Measurements from ENCODE around the gene ERI3.

DNA sequence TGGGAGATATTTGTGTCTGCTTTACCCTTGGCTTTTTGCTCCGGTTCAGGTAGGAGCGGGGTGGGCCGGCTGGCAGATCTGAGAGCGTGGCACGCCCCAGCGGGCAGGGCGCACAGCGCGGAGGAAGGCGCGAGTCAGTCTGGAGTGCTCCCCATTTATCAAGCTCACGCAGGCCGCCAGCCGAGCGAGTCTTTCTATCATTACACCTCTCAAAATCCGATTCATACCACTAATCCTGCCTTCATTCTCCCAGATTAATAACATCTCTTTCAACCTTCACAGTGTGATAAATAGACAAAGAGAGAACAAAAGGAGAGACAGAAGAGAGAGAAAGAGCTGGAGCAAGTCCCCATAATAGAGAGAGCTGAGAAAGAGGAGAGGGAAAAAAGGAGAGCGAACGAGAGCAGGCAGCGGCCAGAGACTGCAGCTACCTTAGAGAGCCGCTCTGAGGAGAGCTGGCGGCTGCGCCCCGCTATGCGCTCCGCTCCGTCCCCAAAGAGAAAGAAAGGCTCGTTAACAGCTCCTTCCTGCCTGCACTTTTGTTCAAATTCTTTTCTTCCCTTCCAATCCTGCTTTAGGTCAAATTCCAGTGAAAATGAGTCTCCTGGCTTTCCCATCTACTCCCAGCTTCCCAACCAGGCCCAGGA, 93.8 kb downstream of the ERI3 start:
- TF ChIP-seq, protein P1, sequence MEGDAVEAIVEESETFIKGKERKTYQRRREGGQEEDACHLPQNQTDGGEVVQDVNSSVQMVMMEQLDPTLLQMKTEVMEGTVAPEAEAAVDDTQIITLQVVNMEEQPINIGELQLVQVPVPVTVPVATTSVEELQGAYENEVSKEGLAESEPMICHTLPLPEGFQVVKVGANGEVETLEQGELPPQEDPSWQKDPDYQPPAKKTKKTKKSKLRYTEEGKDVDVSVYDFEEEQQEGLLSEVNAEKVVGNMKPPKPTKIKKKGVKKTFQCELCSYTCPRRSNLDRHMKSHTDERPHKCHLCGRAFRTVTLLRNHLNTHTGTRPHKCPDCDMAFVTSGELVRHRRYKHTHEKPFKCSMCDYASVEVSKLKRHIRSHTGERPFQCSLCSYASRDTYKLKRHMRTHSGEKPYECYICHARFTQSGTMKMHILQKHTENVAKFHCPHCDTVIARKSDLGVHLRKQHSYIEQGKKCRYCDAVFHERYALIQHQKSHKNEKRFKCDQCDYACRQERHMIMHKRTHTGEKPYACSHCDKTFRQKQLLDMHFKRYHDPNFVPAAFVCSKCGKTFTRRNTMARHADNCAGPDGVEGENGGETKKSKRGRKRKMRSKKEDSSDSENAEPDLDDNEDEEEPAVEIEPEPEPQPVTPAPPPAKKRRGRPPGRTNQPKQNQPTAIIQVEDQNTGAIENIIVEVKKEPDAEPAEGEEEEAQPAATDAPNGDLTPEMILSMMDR (conservative IDR thresholded peaks at IDR 0.05; ENCODE audit: low read depth, low read length): no peak
- TF ChIP-seq POLR2A (IDR thresholded peaks at IDR 0.05; ENCODE audit: low read depth, low read length) (no peak), RFX5 (IDR thresholded peaks at IDR 0.05; ENCODE audit: low read depth, low read length) (no peak), MXI1 (IDR thresholded peaks at IDR 0.05; ENCODE audit: borderline replicate concordance, low read depth, low read length) (no peak), RAD21 (IDR thresholded peaks at IDR 0.05; ENCODE audit: low read length) (no peak), BHLHE40 (IDR thresholded peaks at IDR 0.05; ENCODE audit: low read depth, low read length) (no peak)
- TF ChIP-seq, protein P2, sequence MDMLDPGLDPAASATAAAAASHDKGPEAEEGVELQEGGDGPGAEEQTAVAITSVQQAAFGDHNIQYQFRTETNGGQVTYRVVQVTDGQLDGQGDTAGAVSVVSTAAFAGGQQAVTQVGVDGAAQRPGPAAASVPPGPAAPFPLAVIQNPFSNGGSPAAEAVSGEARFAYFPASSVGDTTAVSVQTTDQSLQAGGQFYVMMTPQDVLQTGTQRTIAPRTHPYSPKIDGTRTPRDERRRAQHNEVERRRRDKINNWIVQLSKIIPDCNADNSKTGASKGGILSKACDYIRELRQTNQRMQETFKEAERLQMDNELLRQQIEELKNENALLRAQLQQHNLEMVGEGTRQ (IDR thresholded peaks at IDR 0.05; ENCODE audit: low read depth, low read length): no peak

All from IMR-90 (cell line).